GM21723 (cell line): ENCODE results near the gene CBFB.
A peak's percentile ranks its signal among the peaks of the same experiment; 100 is the strongest.

Experiments used
- ATAC-seq: cut with Tn5 transposase; IDR thresholded peaks from one replicate; pipeline ENCODE4 v1.9.1; 2021; ENCODE audit warnings: mild to moderate bottlenecking, moderate library complexity; ENCODE audit not compliant: unreplicated experiment

Gene CBFB

GRCh38 chr16:67091906-67092566 lies 63.1 kb downstream of the CBFB start:
- no peak for ATAC-seq

GRCh38 chr16:67093098-67093726 lies 64.3 kb downstream of the CBFB start:
- no peak for ATAC-seq

- ATAC-seq = no peak
Measured at GRCh38 chr16:67098599-67098998, 69.7 kb downstream of the CBFB start.

GRCh38 chr16:67100569-67101310 lies 71.8 kb downstream of the CBFB start:
- no peak for ATAC-seq

- ATAC-seq = no peak
Measured at GRCh38 chr16:67101311-67102082, 72.5 kb downstream of the CBFB start.

GRCh38 chr16:67104061-67104460 lies 75.1 kb downstream of the CBFB start:
- no peak for ATAC-seq

- ATAC-seq = no peak
Measured at GRCh38 chr16:67104845-67105244, 75.9 kb downstream of the CBFB start.

- ATAC-seq = no peak
Measured at GRCh38 chr16:67105246-67105645, 76.3 kb downstream of the CBFB start.

- no peak for ATAC-seq
Measured at GRCh38 chr16:67105881-67106280, 76.9 kb downstream of the CBFB start.

GRCh38 chr16:67108489-67108888 lies 79.5 kb downstream of the CBFB start:
- no peak for ATAC-seq

- ATAC-seq = no peak
Measured at GRCh38 chr16:67108931-67109406, 80.0 kb downstream of the CBFB start.

GRCh38 chr16:67109407-67110135 lies 80.6 kb downstream of the CBFB start, which contains the start of gene PHAF1:
TSS of gene PHAF1 (plus strand) at chr16:67109941. CDS start at chr16:67110176, 235 bp downstream.
- peak; percentile 82 for ATAC-seq

- ATAC-seq = no peak
Measured at GRCh38 chr16:67111951-67112444, 83.0 kb downstream of the CBFB start.

- no peak for ATAC-seq
Measured at GRCh38 chr16:67112591-67113399, 83.8 kb downstream of the CBFB start.

GRCh38 chr16:67114793-67115192 lies 85.8 kb downstream of the CBFB start:
- no peak for ATAC-seq

GRCh38 chr16:67115639-67116038 lies 86.7 kb downstream of the CBFB start:
- no peak for ATAC-seq

GRCh38 chr16:67116388-67117311 lies 87.7 kb downstream of the CBFB start:
- no peak for ATAC-seq

GRCh38 chr16:67117716-67118115 lies 88.8 kb downstream of the CBFB start:
- no peak for ATAC-seq
